Measurements from ENCODE around the gene AP3S2.

DNA sequence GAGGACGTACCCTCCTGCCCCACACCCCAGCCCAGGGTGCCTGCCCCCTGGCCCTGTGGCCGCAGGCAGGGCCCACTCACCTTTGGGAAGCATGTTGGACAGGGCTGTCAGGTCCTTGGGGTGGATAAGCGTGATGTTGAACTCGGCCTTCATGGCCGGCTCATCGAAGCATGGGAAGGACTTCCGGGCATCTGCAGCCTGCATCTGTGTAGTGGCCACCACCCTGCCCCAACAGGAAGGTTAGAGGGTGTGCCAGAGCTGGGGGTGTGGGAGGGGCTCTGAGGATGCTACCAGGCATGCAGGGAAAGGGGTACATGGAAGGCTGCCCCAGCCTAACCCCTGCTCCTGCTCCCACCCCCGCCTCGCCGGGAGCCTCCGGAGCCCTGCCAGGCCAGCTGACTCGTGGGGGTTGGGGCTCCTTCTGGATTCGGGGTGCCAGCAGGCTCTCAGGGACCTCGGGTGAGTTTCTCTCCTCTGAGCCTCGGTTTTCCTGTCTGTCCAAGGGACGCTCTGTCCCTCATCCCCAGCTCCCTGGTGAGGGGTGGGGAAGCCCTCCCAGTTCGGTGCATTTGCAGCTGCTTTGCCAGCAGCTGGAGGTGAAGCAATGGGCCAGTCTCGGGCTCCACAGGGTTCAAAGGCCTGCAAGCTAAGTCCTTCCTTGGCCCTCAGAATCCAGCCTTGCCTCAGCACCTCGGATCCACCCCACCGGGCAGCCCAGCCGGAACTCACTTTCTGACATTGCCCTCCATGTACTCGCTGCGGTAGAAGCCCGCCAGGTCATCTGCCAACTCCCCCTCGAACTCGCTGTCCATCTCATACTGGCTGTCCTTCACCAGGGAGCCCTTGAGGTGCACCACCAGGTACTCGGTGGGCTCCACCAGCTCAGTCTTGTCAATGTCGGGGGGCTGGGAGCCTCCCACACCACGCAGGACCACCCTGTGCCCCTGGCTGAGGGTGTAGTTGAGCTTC lies 88.3 kb downstream of the AP3S2 start:
- TF ChIP-seq ZNF274 (IDR thresholded peaks at IDR 0.05; ENCODE audit: low read depth, low read length): no peak
- no peak for TF ChIP-seq SUZ12 (IDR thresholded peaks at IDR 0.05; ENCODE audit: extremely low read depth, insufficient read depth, insufficient read length)
- TF ChIP-seq YY1 (IDR thresholded peaks at IDR 0.05; ENCODE audit: insufficient read depth, insufficient read length): no peak

All from NT2/D1 (cell line).